Upper lobe of left lung (tissue), 6 donors: ENCODE measurements around the gene ZNF117. TPM values are rescaled to one million over a fixed set of nuclear protein-coding genes. Genes with fewer than 3 reads are reported as not detected.
"Not testable (repeated sequence)": the region's sequence is repeated elsewhere in the genome, so short reads cannot be mapped to it uniquely, and the experiment has no call there.

ENCODE experiments used
- ATAC-seq, 2 donors: fragments of 200-7000 bp; cut with Tn5 transposase; one replicate each; pipeline ENCODE4 v1.9.1; 2022; ENCODE audit warnings: mild to moderate bottlenecking in 2 of 2, moderate library complexity in 2 of 2; ENCODE audit not compliant: low FRiP score in 2 of 2
- DNase-seq, 2 donors: peaks; one replicate each; pipeline ENCODE4 v3.0.0-alpha.2; 2019 to 2020
- H3K27ac ChIP-seq, 4 donors: fragments of 200-600 bp; sonication (generic); one replicate each; pipeline ENCODE4 v1.5.1; 2016 to 2019
- H3K27me3 ChIP-seq, 4 donors: fragments of 200-600 bp; sonication (generic); one replicate each; pipeline ENCODE4 v1.5.1; 2017 to 2019
- H3K36me3 ChIP-seq, 4 donors: fragments of 200-600 bp; sonication (generic); one replicate each; pipeline ENCODE4 v1.5.1; 2016 to 2019
- H3K4me1 ChIP-seq, 4 donors: fragments of 200-600 bp; sonication (generic); one replicate each; pipeline ENCODE4 v1.5.1; 2018 to 2019
- H3K4me3 ChIP-seq, 4 donors: fragments of 200-600 bp; sonication (generic); one replicate each; pipeline ENCODE4 v1.5.1; 2017 to 2019; ENCODE audit warnings: mild to moderate bottlenecking in 2 of 4, moderate library complexity in 1 of 4
- H3K9me3 ChIP-seq, 4 donors: fragments of 200-600 bp; sonication (generic); one replicate each; pipeline ENCODE4 v1.5.1; 2018 to 2019
- CTCF ChIP-seq, 6 experiments: fragments of 450-650 bp in 4 of 6; fragments of 200-600 bp in 2 of 6; sonication (generic) in 2 of 6; IDR thresholded peaks; one replicate each; pipeline ENCODE4 v1.5.1; 2016 to 2019; ENCODE audit warnings: antibody characterized with exemption in 6 of 6
- EP300 ChIP-seq, 4 donors: sonication (generic); formaldehyde crosslinking; IDR thresholded peaks; one replicate each; pipeline ENCODE4 v1.5.1; 2017; ENCODE audit warnings: antibody characterized with exemption in 4 of 4, control low read depth in 2 of 4
- POLR2A ChIP-seq, 4 donors: fragments of 450-650 bp; IDR thresholded peaks; one replicate each; pipeline ENCODE4 v1.5.1; 2016 to 2017; ENCODE audit warnings: antibody characterized with exemption in 4 of 4, mild to moderate bottlenecking in 2 of 4
- POLR2AphosphoS5 ChIP-seq, 2 donors: sonication (generic); formaldehyde crosslinking; IDR thresholded peaks; one replicate each; pipeline ENCODE4 v1.5.1; 2017; ENCODE audit warnings: antibody characterized with exemption in 2 of 2
- WGBS, 2 donors: methylation state at CpG; one replicate each; pipeline ENCODE4 v1.1.5; 2017 to 2018; 5-methylcytosine and 5-hydroxymethylcytosine counted together
- total RNA-seq, 6 donors: library from RNA; depleted of rRNA in 4 of 6; stranded (reverse); fragments of >200 nt in 4 of 6; gene quantifications; one replicate each; pipeline versions ENCODE4 v1.1.0 to v1.2.1, GENCODE V29; 2016 to 2021
- donor health status: DM: no; HTN: no; CAD: no; lungs with moderate emphysema.
- donor health status: DM: no; HTN: yes; CAD: no; lungs with severe emphysema.

ZNF117 gene
- 10 to 100 TPM in 4 of 6 donors, 1 to 10 TPM in 2; 9.4 to 34.4 (median 10.4) TPM for total RNA-seq

- H3K36me3 ChIP-seq, result peaks cover 0 to 18% (median 7%) of the 10 kb centered on the region in 4 donors
- H3K27me3 ChIP-seq, result no peaks in the 10 kb centered on the region
- H3K4me3 ChIP-seq, result no peak within 1 kb of the TSS
- no peak for ATAC-seq
- TF ChIP-seq CTCF (IDR thresholded peaks at IDR 0.05) (no peak), EP300 (IDR thresholded peaks at IDR 0.05) (no peak), POLR2AphosphoS5 (IDR thresholded peaks at IDR 0.05) (no peak), POLR2A (IDR thresholded peaks at IDR 0.05) (no peak)
- WGBS, 2 donors, result 75 to 90% methylated on average over 4 of the region's 4 CpGs
- H3K4me1 ChIP-seq, result no peaks in the 10 kb centered on the region
- peaks cover 19 to 63% (median 55%) of the 10 kb centered on the region in 4 donors for H3K9me3 ChIP-seq
- no peak for DNase-seq
- H3K27ac ChIP-seq, result no peak within 1 kb of the TSS
These were observed at the start of gene ZNF117 for GRCh38 chr7:64990936-64991335. Gene ZNF117 (minus strand): TSS chr7:64991036.

- Histone ChIP-seq H3K27ac (peak overlapping the region; percentile 90 to 95 (median 93)), H3K4me3 (peak overlapping the region; percentile 78 to 94 (median 86)), H3K4me1 (peaks cover 0 to 18% (median 12%) of the 10 kb centered on the region in 4 donors)
- not testable (repeated sequence) for H3K27me3 ChIP-seq, H3K9me3 ChIP-seq, H3K36me3 ChIP-seq
- DNase-seq, result peak; percentile 44 to 90
- peak in 1 of 2 donors; percentile 9 for ATAC-seq
- 0% methylated on average over 2 to 20 of the region's 35 CpGs for WGBS, 2 donors
These were observed 47.9 kb upstream of the ZNF117 start for GRCh38 chr7:65038767-65039166.

- peaks cover 0 to 18% (median 12%) of the 10 kb centered on the region in 4 donors for H3K4me1 ChIP-seq
- TF ChIP-seq EP300 (IDR thresholded peaks at IDR 0.05), result no peak
- TF ChIP-seq POLR2AphosphoS5 (IDR thresholded peaks at IDR 0.05), result peak in 1 of 2 donors; percentile 49
- peak in 1 of 4 donors; percentile 56 for TF ChIP-seq POLR2A (IDR thresholded peaks at IDR 0.05)
- TF ChIP-seq CTCF (IDR thresholded peaks at IDR 0.05), result no peak
- H3K27me3 ChIP-seq, result no peaks in the 10 kb centered on the region
- 14 to 21% methylated on average over 6 to 11 of the region's 92 CpGs for WGBS, 2 donors
- peak; percentile 92 to 98 for DNase-seq
- no peaks in the 10 kb centered on the region for H3K9me3 ChIP-seq
- peak; percentile 95 to 99 for ATAC-seq
- no peaks in the 10 kb centered on the region for H3K36me3 ChIP-seq
- H3K4me3 ChIP-seq, result peak overlapping the region; percentile 78 to 94 (median 86)
- H3K27ac ChIP-seq, result peak overlapping the region; percentile 90 to 95 (median 93)
These were observed 47.2 kb upstream of the ZNF117 start for GRCh38 chr7:65037740-65038688.

- DNase-seq (peak in 1 of 2 donors; percentile 52), ATAC-seq (peak; percentile 6 to 63)
- 18 to 29% methylated on average over 2 of the region's 2 CpGs for WGBS, 2 donors
- peak overlapping the region; percentile 62 to 76 (median 74) for H3K27ac ChIP-seq
- H3K27me3 ChIP-seq, H3K4me3 ChIP-seq, H3K9me3 ChIP-seq, H3K36me3 ChIP-seq: not testable (repeated sequence)
- peaks cover 0 to 18% (median 12%) of the 10 kb centered on the region in 4 donors for H3K4me1 ChIP-seq
These were observed 45.7 kb upstream of the ZNF117 start for GRCh38 chr7:65036526-65036925.

GRCh38 chr7:65035469-65035868 is 44.6 kb upstream of the ZNF117 start:
- H3K27me3 ChIP-seq, DNase-seq, H3K36me3 ChIP-seq, ATAC-seq, H3K4me3 ChIP-seq, H3K9me3 ChIP-seq: not testable (repeated sequence)
- peaks cover 0 to 13% (median 12%) of the 10 kb centered on the region in 4 donors for H3K4me1 ChIP-seq
- peak overlapping the region in 3 of 4 donors; percentile 74 to 76 (median 75) for H3K27ac ChIP-seq

GRCh38 chr7:65034120-65034782 is 43.4 kb upstream of the ZNF117 start:
- 72 to 73% methylated on average over 10 of the region's 10 CpGs for WGBS, 2 donors
- DNase-seq, result not testable (repeated sequence)

GRCh38 chr7:65033391-65033790 is 42.6 kb upstream of the ZNF117 start:
- ATAC-seq, H3K27me3 ChIP-seq, H3K36me3 ChIP-seq, H3K9me3 ChIP-seq, H3K4me3 ChIP-seq, H3K4me1 ChIP-seq, H3K27ac ChIP-seq: not testable (repeated sequence)
- WGBS, 2 donors, result 88 to 92% methylated on average over 5 to 8 of the region's 30 CpGs
- peak in 1 of 2 donors; percentile 74 for DNase-seq

More at GRCh38 chr7:65034120-65034782, 43.4 kb upstream of the ZNF117 start:
- H3K4me1 ChIP-seq, H3K36me3 ChIP-seq, H3K4me3 ChIP-seq, H3K27ac ChIP-seq, H3K9me3 ChIP-seq, H3K27me3 ChIP-seq, ATAC-seq: not testable (repeated sequence)

- not testable (repeated sequence) for H3K27ac ChIP-seq, H3K27me3 ChIP-seq, DNase-seq, ATAC-seq, H3K4me3 ChIP-seq, H3K36me3 ChIP-seq, H3K4me1 ChIP-seq, H3K9me3 ChIP-seq
These were observed 34.2 kb upstream of the ZNF117 start for GRCh38 chr7:65025023-65025422.

GRCh38 chr7:65020978-65021377 is 30.1 kb upstream of the ZNF117 start:
- H3K36me3 ChIP-seq, H3K27me3 ChIP-seq, H3K9me3 ChIP-seq, H3K4me3 ChIP-seq, H3K4me1 ChIP-seq: not testable (repeated sequence)
- peak overlapping the region in 1 of 4 donors; percentile 9 for H3K27ac ChIP-seq
- peak in 1 of 2 donors; percentile 79 for DNase-seq
- peak; percentile 53 to 83 for ATAC-seq
- WGBS, 2 donors, result 56 to 85% methylated on average over 2 of the region's 3 CpGs

- H3K27ac ChIP-seq, H3K36me3 ChIP-seq, H3K27me3 ChIP-seq, DNase-seq, H3K4me3 ChIP-seq, H3K9me3 ChIP-seq, ATAC-seq: not testable (repeated sequence)
- WGBS, 2 donors, result 88 to 93% methylated on average over 7 of the region's 7 CpGs
- peaks cover 10 to 16% (median 13%) of the 10 kb centered on the region in 4 donors for H3K4me1 ChIP-seq
These were observed 19.0 kb upstream of the ZNF117 start for GRCh38 chr7:65009881-65010280.
